HepG2 (cell line): ENCODE data around the gene MLLT10. TPM values are rescaled to one million over a fixed set of nuclear protein-coding genes. Genes with fewer than 3 reads are reported as not detected.

Source experiments
- ARNT ChIP-seq: fragments of 450-650 bp; IDR thresholded peaks from 2 replicates; pipeline ENCODE4 v1.6.1; 2017
- ASH2L ChIP-seq: fragments of 300-600, 200-600 bp; sonication (generic); IDR thresholded peaks from 2 replicates; pipeline ENCODE4 v1.7.0; 2017; ENCODE audit warnings: low read depth, mild to moderate bottlenecking, moderate library complexity, mixed read lengths, low read length; ENCODE audit not compliant: insufficient read length
- BRF2 ChIP-seq: sonication (generic); formaldehyde crosslinking; IDR thresholded peaks from 2 replicates; pipeline ENCODE4 v1.8.1; 2022; ENCODE audit warnings: mild to moderate bottlenecking, missing genetic modification reagents
- HNRNPUL1 ChIP-seq: fragments of 200-400 bp; formaldehyde crosslinking; IDR thresholded peaks from 2 replicates; pipeline ENCODE4 v1.6.1; 2017; ENCODE audit warnings: low read depth, mild to moderate bottlenecking, low read length, moderate library complexity
- NFKB2 ChIP-seq: sonication (generic); formaldehyde crosslinking; IDR thresholded peaks from 2 replicates; pipeline ENCODE4 v1.4.0; 2020; ENCODE audit warnings: missing genetic modification reagents, borderline replicate concordance
- NONO ChIP-seq, 2 experiments: fragments of 450-650 bp in 1 of 2; sonication (generic) in 1 of 2; formaldehyde crosslinking in 1 of 2; IDR thresholded peaks in 1 of 2; conservative IDR thresholded peaks in 1 of 2; 2 replicates each; pipeline versions ENCODE4 v1.6.1 to v1.8.0; 2017 to 2022; ENCODE audit warnings: mild to moderate bottlenecking in 1 of 2, missing genetic modification reagents in 1 of 2, moderate library complexity in 1 of 2
- POLR2A ChIP-seq, 2 experiments: IDR thresholded peaks; 2 replicates each; pipeline ENCODE4 v1.6.1; 2011; ENCODE audit warnings: low read depth in 2 of 2, low read length in 2 of 2, mild to moderate bottlenecking in 1 of 2, moderate library complexity in 1 of 2; ENCODE audit not compliant: insufficient read depth in 1 of 2
- ZBTB40 ChIP-seq, 2 experiments: fragments of 450-650 bp in 1 of 2; sonication (generic) in 1 of 2; formaldehyde crosslinking in 1 of 2; IDR thresholded peaks; 2 replicates each; pipeline versions ENCODE4 v1.6.1 to v1.8.0; 2016 to 2022; ENCODE audit warnings: antibody characterized with exemption in 1 of 2, mild to moderate bottlenecking in 1 of 2, missing genetic modification reagents in 1 of 2
- ZBTB49 ChIP-seq: sonication (generic); formaldehyde crosslinking; IDR thresholded peaks from 2 replicates; pipeline ENCODE4 v1.4.0; 2020; ENCODE audit warnings: missing genetic modification reagents, borderline replicate concordance
- ZNF205 ChIP-seq: IDR thresholded peaks from 2 replicates; pipeline ENCODE4 v1.6.1; 2018; ENCODE audit warnings: missing biosample characterization, missing genetic modification reagents
- ZNF589 ChIP-seq: sonication (generic); formaldehyde crosslinking; conservative IDR thresholded peaks from 2 replicates; pipeline ENCODE4 v1.8.0; 2022; ENCODE audit warnings: mild to moderate bottlenecking, moderate library complexity, missing genetic modification reagents
- ZNF761 ChIP-seq: sonication (generic); formaldehyde crosslinking; conservative IDR thresholded peaks from 2 replicates; pipeline ENCODE4 v1.4.0; 2020; ENCODE audit warnings: mild to moderate bottlenecking, missing genetic modification reagents
- ZSCAN5A ChIP-seq: sonication (generic); formaldehyde crosslinking; IDR thresholded peaks from 2 replicates; pipeline ENCODE4 v1.8.0; 2022; ENCODE audit warnings: mild to moderate bottlenecking, missing genetic modification reagents, borderline replicate concordance
- polyA plus RNA-seq, 8 experiments: library from polyadenylated mRNA; depleted of rRNA in 3 of 8; stranded (reverse) in 7 of 8; unstranded in 1 of 8; fragments of >200 nt; fragmentation: Illumina TruSeq in 4 of 8; extraction: Trizol in 4 of 8; gene quantifications; 2 replicates each; pipeline versions ENCODE4 v1.2.1 to v1.2.3, GENCODE V29; 2011 to 2016; ENCODE audit warnings: low read depth in 4 of 8, missing spikeins in 1 of 8, mixed read lengths in 1 of 8; ENCODE audit not compliant: insufficient read depth in 1 of 8
- total RNA-seq, 5 experiments: library from RNA; depleted of rRNA; stranded (reverse); fragments of >200 nt; fragmentation: Illumina TruSeq; extraction: Trizol; gene quantifications; 2 replicates each; pipeline ENCODE4 v1.2.3, GENCODE V29; 2016; ENCODE audit warnings: low read depth in 1 of 5

The MLLT10 gene
- total and polyA plus RNA-seq, 2 of the 13 experiments (the other 11 are each of a cell fraction or from before 2014, with no cell fraction given) = 51.3 to 84.1 TPM

- peak; percentile 86 for TF ChIP-seq ASH2L
- TF ChIP-seq BRF2 (CRISPR knock-in tag) = peak; percentile 76
- no peak for TF ChIP-seq ZBTB40 (IDR thresholded peaks at IDR 0.05)
- TF ChIP-seq ZBTB40 (CRISPR knock-in tag; IDR thresholded peaks at IDR 0.05) = peak; percentile 67
- TF ChIP-seq ZNF761 (CRISPR knock-in tag) = peak; percentile 60; the same call in 1 of the 2 replicates
- TF ChIP-seq POLR2A (IDR thresholded peaks at IDR 0.05; ENCODE audit: insufficient read depth in 1 of 2, low read depth in 2 of 2, low read length in 2 of 2) = peak in 1 of 2 experiments; percentile 78; a peak in 2 of 4 replicates
- TF ChIP-seq ZSCAN5A = peak; percentile 54; the same call in 1 of the 2 replicates
- TF ChIP-seq HNRNPUL1 = 0 out of 2 replicates have a peak, but pooled peaks have one; percentile 17
- TF ChIP-seq ZNF205 (CRISPR knock-in tag) = peak; percentile 21; the same call in 1 of the 2 replicates
- no peak for TF ChIP-seq NONO (IDR thresholded peaks at IDR 0.05)
- peak; percentile 52 for TF ChIP-seq NONO (CRISPR knock-in tag; conservative IDR thresholded peaks at IDR 0.05)
- TF ChIP-seq NFKB2 (CRISPR knock-in tag) = peak; percentile 70; the same call in 1 of the 2 replicates
- no peak for TF ChIP-seq ZBTB49 (CRISPR knock-in tag)
- TF ChIP-seq ZNF589 = no peak; the same call in none of the 2 replicates
- TF ChIP-seq ARNT = no peak
These were observed 8.5 kb upstream of the MLLT10 start, which contains the start of gene SKIDA1 (continued) for GRCh38 chr10:21525367-21526187.
